ENCODE data around the gene GGT6.

The GGT6 gene

DNA sequence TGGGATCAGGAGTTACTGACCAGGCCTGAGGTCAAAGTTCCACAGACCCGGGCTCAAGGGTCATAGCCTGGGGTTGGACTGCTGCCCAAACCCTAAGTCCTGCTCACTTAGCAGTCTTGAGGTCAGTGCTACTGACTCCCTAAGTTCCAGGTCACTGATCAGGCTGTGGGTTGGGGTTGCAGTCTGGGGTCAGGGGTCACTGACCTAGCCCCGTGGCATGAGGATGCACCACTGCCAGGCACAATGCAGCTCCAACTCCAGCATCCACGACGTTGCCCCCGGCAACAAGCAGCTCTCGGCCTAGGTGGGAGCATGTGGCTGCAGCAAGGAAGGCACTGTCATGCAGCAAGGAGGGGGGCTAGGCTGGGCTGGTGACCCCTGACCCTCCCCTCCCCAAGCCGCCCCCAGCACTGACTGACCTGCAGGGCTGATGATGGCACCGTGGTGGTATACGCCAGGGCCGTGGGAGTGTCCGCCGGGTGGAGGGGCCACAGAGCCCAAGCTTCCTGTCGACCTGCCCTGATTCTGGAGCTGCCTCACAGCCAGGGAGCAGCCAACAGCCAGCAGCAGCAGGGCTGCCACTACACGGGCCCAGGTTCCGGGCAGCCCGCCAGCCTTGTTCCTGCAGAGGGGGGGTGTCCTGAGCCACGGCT, 1.1 kb downstream of the GGT6 start:
- H3K27ac Mint-ChIP-seq: no peak overlapping the region
- TF ChIP-seq, protein P1, sequence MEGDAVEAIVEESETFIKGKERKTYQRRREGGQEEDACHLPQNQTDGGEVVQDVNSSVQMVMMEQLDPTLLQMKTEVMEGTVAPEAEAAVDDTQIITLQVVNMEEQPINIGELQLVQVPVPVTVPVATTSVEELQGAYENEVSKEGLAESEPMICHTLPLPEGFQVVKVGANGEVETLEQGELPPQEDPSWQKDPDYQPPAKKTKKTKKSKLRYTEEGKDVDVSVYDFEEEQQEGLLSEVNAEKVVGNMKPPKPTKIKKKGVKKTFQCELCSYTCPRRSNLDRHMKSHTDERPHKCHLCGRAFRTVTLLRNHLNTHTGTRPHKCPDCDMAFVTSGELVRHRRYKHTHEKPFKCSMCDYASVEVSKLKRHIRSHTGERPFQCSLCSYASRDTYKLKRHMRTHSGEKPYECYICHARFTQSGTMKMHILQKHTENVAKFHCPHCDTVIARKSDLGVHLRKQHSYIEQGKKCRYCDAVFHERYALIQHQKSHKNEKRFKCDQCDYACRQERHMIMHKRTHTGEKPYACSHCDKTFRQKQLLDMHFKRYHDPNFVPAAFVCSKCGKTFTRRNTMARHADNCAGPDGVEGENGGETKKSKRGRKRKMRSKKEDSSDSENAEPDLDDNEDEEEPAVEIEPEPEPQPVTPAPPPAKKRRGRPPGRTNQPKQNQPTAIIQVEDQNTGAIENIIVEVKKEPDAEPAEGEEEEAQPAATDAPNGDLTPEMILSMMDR (IDR thresholded peaks at IDR 0.05; ENCODE audit: unreplicated experiment in 3 of 3): no peak
- peaks cover 24% of the 10 kb centered on the region for H3K4me1 Mint-ChIP-seq
- H3K27me3 Mint-ChIP-seq (ENCODE audit: low read depth): no peaks in the 10 kb centered on the region
- no peaks in the 10 kb centered on the region for H3K9me3 Mint-ChIP-seq
- no peaks in the 10 kb centered on the region for H3K36me3 Mint-ChIP-seq (ENCODE audit: low read depth)
- no peak overlapping the region for H3K4me3 Mint-ChIP-seq

DNA sequence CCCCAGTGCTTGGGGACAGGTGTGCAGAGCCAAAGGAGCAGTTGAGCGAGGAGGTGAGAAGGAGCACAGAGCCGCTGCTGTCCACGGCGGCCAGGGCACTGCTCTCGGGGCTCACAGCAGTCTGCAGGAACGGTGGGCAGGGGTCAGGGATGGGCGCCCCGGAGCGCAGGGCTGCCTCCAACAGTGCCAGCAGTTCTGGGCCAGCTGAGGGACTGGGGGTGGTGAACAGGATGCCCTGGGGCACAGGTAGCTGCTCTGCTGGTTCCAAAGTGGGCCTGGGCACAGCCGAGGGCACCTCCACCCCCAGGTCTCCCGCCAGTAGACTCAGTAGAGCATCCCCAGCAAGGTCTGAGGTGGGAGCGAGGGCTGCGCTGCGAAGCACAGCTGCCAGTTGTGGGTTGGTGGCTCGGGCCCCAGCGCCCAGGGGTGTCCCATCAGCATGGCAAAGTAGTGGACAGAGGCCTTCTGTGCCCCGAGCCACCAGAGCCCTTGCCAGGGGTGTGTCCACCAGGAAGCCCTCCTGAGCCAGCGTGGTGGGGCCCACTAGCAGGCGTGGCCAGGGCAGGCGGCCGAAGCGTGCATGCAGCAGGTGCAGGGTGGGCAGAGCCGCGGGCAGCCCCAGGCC, 1.9 kb downstream of the GGT6 start:
- Mint-ChIP-seq H3K9me3 (no peaks in the 10 kb centered on the region), H3K27ac (no peak overlapping the region), H3K4me3 (no peak overlapping the region), H3K27me3 (ENCODE audit: low read depth) (no peaks in the 10 kb centered on the region), H3K4me1 (peaks cover 27% of the 10 kb centered on the region), H3K36me3 (ENCODE audit: low read depth) (no peaks in the 10 kb centered on the region)
- TF ChIP-seq, protein P1 (IDR thresholded peaks at IDR 0.05; ENCODE audit: unreplicated experiment in 3 of 3): no peak

DNA sequence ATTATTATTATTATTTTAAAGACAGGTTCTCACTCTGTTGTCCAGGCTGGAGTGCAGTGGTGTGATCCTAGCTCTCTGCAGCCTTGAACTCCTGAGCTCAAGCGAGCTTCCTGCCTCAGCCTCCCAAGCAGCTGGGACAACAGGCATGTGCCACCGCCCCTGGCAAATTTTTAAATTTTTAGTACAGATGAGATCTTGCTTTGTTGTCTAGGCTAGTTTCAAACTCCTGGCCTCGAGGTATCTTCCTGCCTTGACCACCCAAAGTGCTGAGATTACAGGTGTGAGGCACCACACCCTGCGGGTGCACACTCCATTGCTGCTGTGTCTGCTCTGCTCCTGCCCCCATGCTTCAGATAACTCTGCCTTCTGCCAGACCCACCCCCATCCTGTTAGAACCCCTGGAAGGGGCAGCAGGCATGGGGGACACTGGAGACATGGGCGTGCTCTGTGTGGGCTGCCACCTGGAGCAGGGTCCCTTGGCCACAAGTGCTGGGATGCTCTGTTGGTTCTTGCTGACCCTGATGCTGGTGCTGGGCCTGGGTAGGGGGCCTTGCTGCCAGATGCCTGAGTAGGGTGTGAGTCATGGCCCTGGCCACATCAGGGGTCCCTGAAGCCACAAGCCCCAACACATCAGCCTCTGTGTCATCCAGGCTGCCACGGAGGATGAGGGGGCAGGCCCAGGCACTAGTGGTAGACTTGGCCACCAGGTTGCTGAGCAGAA, 2.6 kb downstream of the GGT6 start:
- Mint-ChIP-seq H3K36me3 (ENCODE audit: low read depth) (no peaks in the 10 kb centered on the region), H3K9me3 (no peaks in the 10 kb centered on the region), H3K4me3 (peak overlapping the region; percentile 50 to 64 (median 59)), H3K4me1 (peaks cover 27% of the 10 kb centered on the region), H3K27me3 (ENCODE audit: low read depth) (no peaks in the 10 kb centered on the region), H3K27ac (no peak overlapping the region)
- TF ChIP-seq, protein P1 (IDR thresholded peaks at IDR 0.05; ENCODE audit: unreplicated experiment in 3 of 3): no peak

DNA sequence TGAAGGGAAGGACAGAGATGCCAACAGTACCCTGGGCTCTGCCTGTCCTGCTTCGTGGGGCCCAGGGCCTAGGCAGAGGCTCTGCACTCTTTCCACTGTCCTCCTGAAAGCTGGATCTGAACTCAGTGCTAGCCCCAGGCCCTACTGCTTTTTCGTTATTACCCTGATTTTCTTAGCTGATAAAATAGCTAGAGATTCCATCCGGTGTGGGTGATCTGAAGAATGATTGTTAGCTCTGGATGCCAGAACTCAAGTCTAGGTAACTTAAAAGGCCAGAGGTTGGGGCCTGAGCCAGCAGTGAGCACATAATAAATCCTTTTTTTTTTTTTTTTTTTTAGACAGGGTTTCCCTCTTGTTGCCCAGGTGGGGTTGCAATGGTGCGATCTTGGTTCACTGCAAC, 3.4 kb downstream of the GGT6 start:
- Mint-ChIP-seq H3K4me3 (peak overlapping the region; percentile 94 to 96 (median 95)), H3K4me1 (peaks cover 27% of the 10 kb centered on the region), H3K27ac (peak overlapping the region in 2 of 3 experiments; percentile 90 to 94), H3K36me3 (ENCODE audit: low read depth) (peaks cover 4% of the 10 kb centered on the region), H3K27me3 (ENCODE audit: low read depth) (no peaks in the 10 kb centered on the region), H3K9me3 (no peaks in the 10 kb centered on the region)
- TF ChIP-seq, protein P1 (IDR thresholded peaks at IDR 0.05; ENCODE audit: unreplicated experiment in 3 of 3): no peak

DNA sequence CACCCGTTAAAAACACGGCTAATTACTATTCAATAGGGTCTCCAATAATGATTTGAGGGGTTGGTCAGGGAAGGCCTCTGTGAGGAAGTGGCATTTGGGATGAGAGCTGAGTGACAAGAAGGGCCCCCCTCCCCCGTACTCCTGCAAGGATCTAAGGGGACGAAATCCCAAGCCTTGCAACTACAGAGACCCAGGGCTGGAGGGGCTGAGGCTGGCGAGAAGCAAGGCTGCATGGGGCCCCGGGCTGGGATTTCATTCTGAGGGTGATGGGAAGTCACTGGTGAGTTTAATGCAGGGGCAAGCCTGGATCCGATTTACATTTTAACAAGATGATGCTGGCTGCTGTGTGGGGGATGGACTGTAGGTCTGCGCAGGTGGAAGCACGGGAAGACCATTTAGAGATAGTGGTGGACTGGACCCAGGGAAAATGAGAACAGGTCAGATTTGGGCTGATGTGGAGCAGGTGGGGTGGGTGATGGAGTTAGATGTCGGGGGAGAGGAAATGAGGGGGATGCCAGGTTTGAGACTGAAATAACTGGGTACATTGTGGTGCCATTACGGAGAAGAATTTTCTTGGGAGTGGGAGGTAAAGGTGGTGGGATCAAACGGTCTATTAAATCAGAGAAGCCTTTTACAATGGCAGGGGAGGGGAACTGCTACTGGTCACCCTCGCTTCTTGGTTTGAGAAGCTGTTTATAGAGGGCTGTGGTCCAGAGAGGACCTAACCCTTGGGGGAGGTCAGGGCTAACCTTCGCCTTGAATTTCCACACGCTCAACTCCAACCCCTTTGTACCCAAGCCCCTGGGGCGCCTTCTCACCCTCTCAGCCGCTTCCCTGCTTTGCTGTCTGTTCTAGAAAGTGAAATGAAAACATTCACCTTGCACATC, 4.3 kb downstream of the GGT6 start:
- peaks cover 26% of the 10 kb centered on the region for H3K4me1 Mint-ChIP-seq
- no peaks in the 10 kb centered on the region for H3K27me3 Mint-ChIP-seq (ENCODE audit: low read depth)
- peak overlapping the region; percentile 84 to 94 (median 90) for H3K27ac Mint-ChIP-seq
- peaks cover 8% of the 10 kb centered on the region for H3K36me3 Mint-ChIP-seq (ENCODE audit: low read depth)
- TF ChIP-seq, protein P1 (IDR thresholded peaks at IDR 0.05; ENCODE audit: unreplicated experiment in 3 of 3): no peak
- H3K9me3 Mint-ChIP-seq: no peaks in the 10 kb centered on the region
- H3K4me3 Mint-ChIP-seq: peak overlapping the region; percentile 94 to 96 (median 95)
